K562 (cell line): ENCODE results near the gene NPDC1. TPM values are rescaled to one million over a fixed set of nuclear protein-coding genes. Genes with fewer than 3 reads are reported as not detected.

Experiments
- ASH1L ChIP-seq: fragments of 450-650 bp; IDR thresholded peaks from 2 replicates; pipeline ENCODE4 v1.6.1; 2018; ENCODE audit warnings: borderline replicate concordance, mild to moderate bottlenecking, low read depth; ENCODE audit not compliant: partially characterized antibody
- CBX1 ChIP-seq: sonication (generic); IDR thresholded peaks from 2 replicates; pipeline ENCODE4 v1.6.1; 2016; ENCODE audit warnings: antibody characterized with exemption, low read depth, mild to moderate bottlenecking
- DIDO1 ChIP-seq: fragments of 450-650 bp; IDR thresholded peaks from 2 replicates; pipeline ENCODE4 v1.6.1; 2016; ENCODE audit warnings: low read depth, missing biosample characterization, missing genetic modification characterization
- EZH2 ChIP-seq: IDR thresholded peaks from 2 replicates; pipeline ENCODE4 v1.6.1; 2012; ENCODE audit warnings: low read depth, mild to moderate bottlenecking, inconsistent platforms, low read length, borderline replicate concordance
- GATA2 ChIP-seq: sonication (generic); formaldehyde crosslinking; IDR thresholded peaks from 2 replicates; pipeline ENCODE4 v1.4.0; 2020; ENCODE audit warnings: mild to moderate bottlenecking, missing genetic modification reagents
- HMGXB4 ChIP-seq: sonication (generic); formaldehyde crosslinking; IDR thresholded peaks from 2 replicates; pipeline ENCODE4 v1.8.1; 2023; ENCODE audit warnings: mild to moderate bottlenecking, missing genetic modification reagents
- NCOA2 ChIP-seq, 2 experiments: fragments of 450-650 bp; IDR thresholded peaks; 2 replicates each; pipeline ENCODE4 v1.6.1; 2018; ENCODE audit warnings: mild to moderate bottlenecking in 2 of 2, moderate library complexity in 1 of 2; ENCODE audit not compliant: partially characterized antibody in 2 of 2
- NFYB ChIP-seq: IDR thresholded peaks from 2 replicates; pipeline ENCODE4 v1.6.1; 2011; ENCODE audit warnings: mild to moderate bottlenecking, moderate library complexity; ENCODE audit not compliant: insufficient read length; ENCODE audit errors: extremely low read depth
- PRPF4 ChIP-seq: fragments of 200-400 bp; formaldehyde crosslinking; IDR thresholded peaks from one replicate; pipeline ENCODE4 v1.6.1; 2017; ENCODE audit warnings: low read length, low read depth, mild to moderate bottlenecking; ENCODE audit not compliant: insufficient read depth, poor library complexity, severe bottlenecking
- RB1 ChIP-seq: fragments of 450-650 bp; IDR thresholded peaks from 2 replicates; pipeline ENCODE4 v1.6.1; 2017; ENCODE audit warnings: low read depth, mild to moderate bottlenecking
- RHOXF2B ChIP-seq: fragments of 250-450 bp; sonication (Bioruptor Pico); conservative IDR thresholded peaks from 2 replicates; pipeline ENCODE4 v1.5.1; 2021
- SMARCC2 ChIP-seq: fragments of 450-650 bp; IDR thresholded peaks from 2 replicates; pipeline ENCODE4 v1.6.1; 2017; ENCODE audit warnings: antibody characterized with exemption, moderate library complexity, mild to moderate bottlenecking, low read depth
- SP1 ChIP-seq: sonication (generic); formaldehyde crosslinking; IDR thresholded peaks from 2 replicates; pipeline ENCODE4 v1.8.1; 2022; ENCODE audit warnings: mild to moderate bottlenecking, missing genetic modification reagents
- TAF1 ChIP-seq: IDR thresholded peaks from 2 replicates; pipeline ENCODE4 v1.6.1; 2011; ENCODE audit warnings: mild to moderate bottlenecking, low read length, moderate library complexity; ENCODE audit not compliant: insufficient read depth, control insufficient read depth, severe bottlenecking; ENCODE audit errors: extremely low read depth
- TSC22D4 ChIP-seq: fragments of 450-650 bp; IDR thresholded peaks from 2 replicates; pipeline ENCODE4 v1.6.1; 2016; ENCODE audit warnings: missing genetic modification characterization, missing biosample characterization, control low read depth
- ZBTB49 ChIP-seq: sonication (generic); formaldehyde crosslinking; IDR thresholded peaks from 2 replicates; pipeline ENCODE4 v1.8.0; 2022; ENCODE audit warnings: missing genetic modification reagents, mild to moderate bottlenecking, borderline replicate concordance
- ZNF146 ChIP-seq: IDR thresholded peaks from one replicate; pipeline ENCODE4 v1.6.1; 2018; ENCODE audit warnings: missing compliant biosample characterization; ENCODE audit not compliant: unreplicated experiment
- ZNF512 ChIP-seq: IDR thresholded peaks from 2 replicates; pipeline ENCODE4 v1.6.1; 2016; ENCODE audit warnings: missing genetic modification characterization, missing compliant biosample characterization
- polyA plus RNA-seq, 8 experiments: library from polyadenylated mRNA; depleted of rRNA in 4 of 8; stranded (reverse) in 5 of 8; unstranded in 3 of 8; fragments of >200 nt; fragmentation: Nextera tagmentation in 2 of 8; fragmentation: Illumina TruSeq in 1 of 8; extraction: Ambion mirVana in 2 of 8; extraction: Trizol in 1 of 8; gene quantifications; 2 replicates each; pipeline versions ENCODE4 v1.2.1 to v1.2.3, GENCODE V29; 2011 to 2014; ENCODE audit warnings: inconsistent platforms in 1 of 8, missing spikeins in 1 of 8
- total RNA-seq, 7 experiments: library from RNA; depleted of rRNA in 6 of 7; stranded (reverse); fragments of >200 nt in 6 of 7; fragmentation: Illumina TruSeq in 2 of 7; extraction: Trizol in 2 of 7; gene quantifications; 2 replicates each; pipeline versions ENCODE4 v1.2.1 to v1.2.3, GENCODE V29; 2011 to 2021; ENCODE audit warnings: low replicate concordance in 1 of 7
- TF ChIP-seq, protein P1 (sequence below): sonication (generic); IDR thresholded peaks from 2 replicates; pipeline ENCODE4 v1.6.1; 2016
- TF ChIP-seq, protein P2 (sequence below): sonication (generic); formaldehyde crosslinking; IDR thresholded peaks from 2 replicates; pipeline ENCODE4 v1.5.0; 2020; ENCODE audit warnings: missing genetic modification reagents

NPDC1 gene
- total and polyA plus RNA-seq, 9 of the 15 experiments (the other 6 are each of a cell fraction or from before 2014, with no cell fraction given): 0.06 to 2.1 (median 0.53) TPM; not detected in 3

DNA sequence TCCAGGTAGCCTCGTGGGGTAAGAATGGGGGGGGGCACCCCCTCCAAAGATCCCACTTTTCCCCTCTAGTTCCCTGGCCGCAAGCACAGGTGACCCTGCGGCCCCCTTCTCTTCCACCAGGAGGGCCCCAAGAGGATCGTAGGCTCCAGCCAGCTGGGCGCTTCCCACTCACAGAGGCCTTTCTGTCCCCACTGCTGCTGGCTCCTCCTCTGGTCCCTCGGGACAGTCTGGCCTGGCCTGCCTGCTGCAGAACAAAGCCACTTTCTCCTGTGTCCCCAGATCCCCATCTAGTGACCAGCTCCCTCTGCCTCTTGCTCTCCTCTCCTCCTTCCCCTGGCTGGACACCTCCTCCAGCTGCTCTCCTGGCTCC, 24.9 kb upstream of the NPDC1 start (continued):
- TF ChIP-seq SMARCC2 (0 out of 2 replicates have a peak, but pooled peaks have one; percentile 30), NCOA2 (IDR thresholded peaks at IDR 0.05; ENCODE audit: partially characterized antibody in 2 of 2) (no peak), NFYB (no peak), ASH1L (no peak), PRPF4 (no peak), DIDO1 (no peak), EZH2 (no peak), ZNF146 (no peak), ZNF512 (tag) (no peak), CBX1 (no peak; the same call in 1 of the 2 replicates), HMGXB4 (no peak), TSC22D4 (no peak), ZBTB49 (no peak), TAF1 (no peak), RB1 (peak; percentile 21; the same call in 1 of the 2 replicates), SP1 (CRISPR knock-in tag) (no peak; the same call in 1 of the 2 replicates), GATA2 (no peak), RHOXF2B (no peak)
- TF ChIP-seq, protein P1, sequence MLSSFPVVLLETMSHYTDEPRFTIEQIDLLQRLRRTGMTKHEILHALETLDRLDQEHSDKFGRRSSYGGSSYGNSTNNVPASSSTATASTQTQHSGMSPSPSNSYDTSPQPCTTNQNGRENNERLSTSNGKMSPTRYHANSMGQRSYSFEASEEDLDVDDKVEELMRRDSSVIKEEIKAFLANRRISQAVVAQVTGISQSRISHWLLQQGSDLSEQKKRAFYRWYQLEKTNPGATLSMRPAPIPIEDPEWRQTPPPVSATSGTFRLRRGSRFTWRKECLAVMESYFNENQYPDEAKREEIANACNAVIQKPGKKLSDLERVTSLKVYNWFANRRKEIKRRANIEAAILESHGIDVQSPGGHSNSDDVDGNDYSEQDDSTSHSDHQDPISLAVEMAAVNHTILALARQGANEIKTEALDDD: no peak
- TF ChIP-seq, protein P2, sequence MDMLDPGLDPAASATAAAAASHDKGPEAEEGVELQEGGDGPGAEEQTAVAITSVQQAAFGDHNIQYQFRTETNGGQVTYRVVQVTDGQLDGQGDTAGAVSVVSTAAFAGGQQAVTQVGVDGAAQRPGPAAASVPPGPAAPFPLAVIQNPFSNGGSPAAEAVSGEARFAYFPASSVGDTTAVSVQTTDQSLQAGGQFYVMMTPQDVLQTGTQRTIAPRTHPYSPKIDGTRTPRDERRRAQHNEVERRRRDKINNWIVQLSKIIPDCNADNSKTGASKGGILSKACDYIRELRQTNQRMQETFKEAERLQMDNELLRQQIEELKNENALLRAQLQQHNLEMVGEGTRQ: no peak
